ENCODE data around the gene TMEM238L.

The TMEM238L gene

DNA sequence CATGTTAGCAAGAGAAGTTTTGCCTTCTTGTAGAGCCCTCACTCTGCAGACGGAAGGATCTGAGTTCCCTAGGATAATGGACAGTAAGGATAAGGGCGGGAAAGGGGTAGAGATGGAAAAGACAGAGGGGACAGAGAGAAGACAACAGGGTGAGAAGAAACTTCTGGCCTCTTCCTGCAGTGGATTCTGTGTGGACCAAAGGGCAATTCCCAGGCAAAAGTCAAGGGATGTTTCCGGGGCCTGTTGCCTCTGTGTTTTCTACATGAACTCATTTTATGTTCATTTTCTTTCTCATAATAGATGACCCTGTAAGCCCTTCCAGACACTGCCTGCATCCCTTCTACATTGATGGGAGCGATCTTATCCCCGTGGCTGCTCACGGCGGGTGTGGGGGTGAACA is 647 bp upstream of the TMEM238L start:
- DNase-seq (ENCODE audit: low read depth) = no peak

DNA sequence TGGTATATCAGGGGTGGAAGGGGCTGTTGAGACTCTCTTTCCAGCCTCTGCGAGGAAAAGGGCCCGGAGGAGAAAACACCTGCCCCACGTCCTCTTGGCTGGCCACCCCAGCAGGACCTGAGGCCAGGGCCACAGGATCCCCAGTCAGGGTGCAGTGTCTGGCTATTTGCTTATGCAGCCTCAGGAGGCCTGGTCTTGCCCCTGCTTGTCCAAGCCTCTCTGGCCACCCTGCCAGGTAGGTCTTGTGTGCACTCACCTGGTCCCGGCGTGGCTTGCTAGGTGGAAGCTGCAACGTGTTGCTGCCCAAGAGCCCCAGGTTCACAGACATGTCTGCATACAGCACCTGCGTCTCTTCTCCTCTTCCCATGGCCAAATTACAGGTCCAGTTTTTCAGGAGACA is 549 bp downstream of the TMEM238L start:
- no peak for DNase-seq (ENCODE audit: low read depth)

DNA sequence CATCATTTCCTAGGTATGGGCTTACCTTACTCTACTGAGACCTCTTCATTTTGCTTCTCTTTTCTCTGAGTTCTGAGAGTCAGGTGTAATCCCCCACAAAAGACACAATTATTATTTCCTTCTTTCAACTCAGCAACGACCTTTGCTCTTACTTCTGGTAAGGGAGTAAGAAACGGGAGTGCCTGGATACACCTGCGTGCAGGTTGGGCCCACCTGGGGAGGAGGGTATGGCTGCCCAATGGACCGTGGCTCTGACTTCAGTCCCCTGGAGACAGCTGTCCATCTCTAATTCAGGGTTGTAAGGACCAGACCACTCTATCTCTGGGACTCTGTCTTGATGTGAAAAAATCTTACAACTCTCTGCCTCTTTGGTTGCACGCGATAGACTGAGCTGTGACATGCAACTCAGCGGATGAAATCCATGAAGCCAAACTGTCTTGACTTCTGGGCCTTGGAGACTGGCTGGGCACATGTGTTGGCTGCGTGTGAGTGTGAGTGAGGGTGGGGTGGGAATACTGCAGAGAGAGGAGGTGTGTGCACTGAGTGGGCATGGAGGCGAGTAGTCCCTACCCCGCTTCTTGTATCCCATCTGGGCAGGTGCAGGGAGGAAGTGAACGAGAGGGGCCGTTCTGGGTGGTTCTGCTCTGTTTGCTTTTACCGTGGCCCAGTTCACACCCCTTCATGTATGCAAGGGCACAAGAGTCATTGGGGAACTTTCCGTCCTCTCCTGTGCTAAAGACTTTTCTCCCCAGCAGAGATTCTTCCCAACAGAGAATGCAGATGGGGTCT is 1.2 kb downstream of the TMEM238L start:
- DNase-seq (ENCODE audit: low read depth) = no peak

DNA sequence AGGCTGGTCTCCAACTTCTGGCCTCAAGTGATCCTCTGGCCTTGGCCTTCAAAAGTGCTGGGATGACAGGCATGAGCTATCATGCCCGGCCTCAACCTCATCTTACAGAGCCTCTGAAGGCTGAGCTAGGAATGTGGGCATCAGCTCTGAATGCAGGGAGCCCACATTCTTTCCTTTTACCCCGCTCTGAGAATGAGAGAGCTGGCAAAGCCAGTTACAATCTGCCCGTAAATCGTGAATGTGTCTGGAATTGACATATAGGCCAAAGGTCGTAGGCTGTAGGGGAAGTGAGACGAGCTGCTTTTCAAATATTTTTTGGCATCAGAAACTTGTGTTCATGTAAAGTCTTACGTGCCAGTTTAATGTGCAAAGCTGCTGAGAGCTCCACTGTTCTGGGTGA is 4.5 kb downstream of the TMEM238L start:
- DNase-seq (ENCODE audit: low read depth) = no peak

GRCh38 chr17:10798910-10799309 is 5.0 kb downstream of the TMEM238L start:
- no peak for DNase-seq (ENCODE audit: low read depth)

DNA sequence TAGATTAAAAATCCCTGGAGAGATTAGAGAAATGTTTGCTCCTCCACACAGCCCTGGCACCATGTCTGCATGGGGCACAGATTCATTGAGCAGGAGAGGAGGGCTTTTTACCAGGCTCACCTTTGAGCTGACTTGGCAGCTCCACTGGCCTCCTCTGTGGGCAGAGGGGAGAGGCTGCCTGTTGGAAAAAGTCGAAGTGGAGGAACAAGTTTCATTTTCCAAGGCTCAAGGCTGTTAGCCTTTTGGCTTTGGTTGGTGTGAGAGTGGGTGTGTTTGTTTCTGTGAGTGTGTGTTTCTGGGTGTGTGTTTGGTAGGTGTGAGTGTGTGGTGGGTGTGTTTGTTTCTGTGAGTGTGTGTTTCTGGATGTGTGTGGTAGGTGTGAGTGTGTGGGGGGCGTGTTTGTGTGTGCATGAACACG is 5.6 kb downstream of the TMEM238L start:
- DNase-seq (ENCODE audit: low read depth) = no peak

DNA sequence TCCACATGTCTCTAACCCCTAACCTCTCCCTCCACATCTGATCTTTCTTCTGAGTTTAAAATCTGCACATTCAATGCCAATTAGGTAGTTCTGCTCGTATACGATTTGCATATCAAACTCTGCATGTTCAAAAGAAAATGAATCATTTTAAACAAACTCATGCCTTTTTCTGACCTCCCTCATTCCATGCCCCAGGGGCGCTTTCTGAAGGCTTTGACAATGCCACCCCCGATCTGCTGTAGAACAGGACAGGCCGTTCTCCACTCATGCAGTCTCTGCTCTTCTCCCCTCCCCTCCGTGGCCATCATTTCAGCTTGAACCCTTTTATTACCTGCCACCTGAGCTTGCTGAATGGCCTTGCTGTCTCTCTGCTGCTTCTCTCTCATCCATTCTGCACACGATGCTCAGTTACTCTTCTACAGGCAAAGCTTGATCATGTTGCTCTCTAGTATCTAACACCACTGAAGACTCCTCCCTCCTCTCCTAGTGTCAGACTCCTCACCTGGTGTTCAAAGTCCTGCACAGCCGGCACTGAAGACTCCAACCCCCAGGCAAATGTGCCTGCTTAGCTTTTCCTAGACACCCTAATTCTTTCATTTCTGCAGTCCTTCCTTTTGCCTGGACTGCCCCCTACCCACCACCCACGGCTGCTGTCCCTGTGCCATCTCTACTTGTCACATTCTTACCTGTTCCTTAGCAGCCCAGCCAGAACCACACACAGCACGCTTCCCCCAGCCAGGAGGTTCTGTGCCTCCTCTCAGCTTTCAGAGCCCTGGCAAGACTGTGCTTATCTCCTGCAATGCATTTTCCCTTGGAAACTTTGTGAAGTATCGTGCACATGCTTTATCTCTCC is 6.2 kb downstream of the TMEM238L start:
- DNase-seq (ENCODE audit: low read depth) = no peak

DNA sequence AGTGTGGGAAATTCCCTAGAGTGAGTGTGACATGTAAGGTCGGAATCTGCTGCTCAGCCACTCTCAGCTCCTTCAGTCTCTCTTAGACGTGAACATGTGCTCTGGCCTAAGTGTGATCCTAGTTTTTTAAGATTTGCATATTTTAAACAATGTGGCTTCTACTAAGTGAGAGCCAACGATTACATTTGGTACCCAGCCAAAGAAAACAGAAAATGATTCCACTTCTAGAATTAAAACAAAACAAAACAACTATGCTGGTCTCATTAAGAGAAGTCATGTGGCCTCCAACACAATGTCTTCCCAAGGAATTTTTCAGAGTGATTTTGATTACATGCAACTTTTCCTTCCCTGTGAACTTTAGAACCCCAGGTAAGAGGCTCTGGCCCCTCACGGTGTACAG is 10.1 kb downstream of the TMEM238L start:
- DNase-seq (ENCODE audit: low read depth) = no peak

GRCh38 chr17:10793256-10793655 is 10.6 kb downstream of the TMEM238L start:
- no peak for DNase-seq (ENCODE audit: low read depth)

DNA sequence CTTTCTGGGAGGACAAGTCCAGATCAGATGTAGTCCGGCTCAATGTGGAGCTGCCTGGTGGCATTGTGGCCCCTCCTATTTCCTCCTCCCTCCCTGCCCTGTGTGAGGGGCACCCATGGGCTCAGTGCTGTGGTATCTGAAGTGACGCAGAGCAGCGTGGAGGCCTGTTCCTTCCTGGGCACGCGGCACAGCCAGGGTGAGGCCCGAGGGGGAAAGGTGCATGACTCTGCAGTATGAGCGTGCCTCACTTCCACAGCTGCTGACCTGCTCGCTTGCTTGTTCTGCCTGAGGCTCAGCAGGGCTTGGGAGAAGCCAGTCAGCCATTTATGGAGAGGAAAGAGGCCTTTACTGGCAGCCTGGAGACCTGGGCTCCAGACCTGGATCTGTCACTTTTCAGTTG is 11.7 kb downstream of the TMEM238L start:
- DNase-seq (ENCODE audit: low read depth) = no peak

DNA sequence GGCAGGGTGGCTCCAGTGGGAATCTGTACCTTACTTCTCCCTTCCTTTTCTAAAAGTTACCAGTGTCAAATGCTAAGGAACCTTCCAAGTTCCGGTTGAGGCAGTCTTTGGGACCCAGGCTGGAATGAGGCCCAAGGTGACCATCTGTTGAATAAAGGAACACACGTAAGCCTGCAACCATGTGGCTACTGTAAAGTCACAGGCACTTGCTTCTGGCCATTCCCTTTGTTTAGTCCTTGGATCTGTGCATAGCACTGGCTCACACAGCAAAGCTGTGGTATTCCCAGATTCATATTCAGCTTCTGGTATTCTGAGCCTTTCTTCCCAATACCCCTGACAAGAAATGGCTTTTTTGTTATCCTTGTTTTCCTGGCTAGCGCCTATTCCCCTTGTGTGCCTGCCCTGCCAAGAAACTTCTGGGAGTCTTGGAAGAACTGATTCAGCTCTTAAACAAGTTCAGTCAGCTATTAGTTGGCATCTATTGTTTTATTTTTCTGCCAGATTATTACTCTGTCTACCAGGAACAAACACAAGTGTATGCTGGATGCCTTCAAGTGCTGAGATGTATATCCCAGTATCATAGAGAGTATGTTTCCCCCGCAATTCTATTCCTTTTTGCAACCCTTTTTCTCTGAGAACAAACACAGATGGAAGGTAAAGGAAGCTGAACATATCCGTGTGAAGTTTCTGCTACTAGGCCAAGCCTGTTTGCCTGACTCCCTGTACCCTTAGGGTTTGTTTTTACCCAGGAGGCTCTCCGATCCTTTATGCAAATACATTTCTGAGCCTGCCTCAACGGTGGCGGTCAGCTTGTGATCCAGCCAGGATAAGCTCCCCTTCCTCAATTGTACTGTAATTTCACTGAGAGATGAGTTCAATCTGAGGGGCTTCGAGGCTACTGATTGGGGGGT is 13.2 kb downstream of the TMEM238L start:
- DNase-seq (ENCODE audit: low read depth) = no peak

DNA sequence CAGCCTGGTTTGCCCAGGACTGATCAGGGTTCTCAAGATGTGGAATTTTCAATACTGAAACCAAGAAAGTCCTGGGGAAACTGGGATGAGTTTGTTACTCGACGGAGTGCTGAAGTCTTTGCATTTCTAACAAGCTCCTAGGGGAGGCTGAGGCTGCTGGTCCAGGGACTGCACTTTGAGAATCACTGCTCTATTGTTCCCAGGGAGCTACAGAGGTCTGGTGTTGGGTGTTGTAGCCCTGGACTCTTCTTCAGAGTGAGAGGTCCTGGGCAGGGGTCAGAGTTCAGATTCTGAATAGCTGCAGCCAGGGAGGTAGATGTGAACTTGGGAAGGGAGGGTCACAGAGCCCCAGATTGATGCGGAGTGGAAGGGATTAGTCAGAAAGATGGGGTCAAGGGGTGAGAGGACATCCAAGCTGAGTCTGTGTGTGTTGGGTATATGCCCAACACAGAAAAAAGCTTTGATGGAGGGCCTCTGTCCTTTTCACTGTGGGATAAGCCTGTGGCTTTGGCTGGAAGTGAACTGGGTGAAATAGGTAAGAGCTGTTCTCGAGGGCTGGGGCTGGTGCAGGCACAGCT is 14.1 kb downstream of the TMEM238L start:
- DNase-seq (ENCODE audit: low read depth) = no peak

- no peak for DNase-seq (ENCODE audit: low read depth)
Measured at GRCh38 chr17:10787306-10788045, 16.4 kb downstream of the TMEM238L start.

GRCh38 chr17:10785295-10785694 is 18.6 kb downstream of the TMEM238L start:
- DNase-seq (ENCODE audit: low read depth) = no peak

GRCh38 chr17:10779609-10780008 is 24.3 kb downstream of the TMEM238L start:
- DNase-seq (ENCODE audit: low read depth) = no peak

DNA sequence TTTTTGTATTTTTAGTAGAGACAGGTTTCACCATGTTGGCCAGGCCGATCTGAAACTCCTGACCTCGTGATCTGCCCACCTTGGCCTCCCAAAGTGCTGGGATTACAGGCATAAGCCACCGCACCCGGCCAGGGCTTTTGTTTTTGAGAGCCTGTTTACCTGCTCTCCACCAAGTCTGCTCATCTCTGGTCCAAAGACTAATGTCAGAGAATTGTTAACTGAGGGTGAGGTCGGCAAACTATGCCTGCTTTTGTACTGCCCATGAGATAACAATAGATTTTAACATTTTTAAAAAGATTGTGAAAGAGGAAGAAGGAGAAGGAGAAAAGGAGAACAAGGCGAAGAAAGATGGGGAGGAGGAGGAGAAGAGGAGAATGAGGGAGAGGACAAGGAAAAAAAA is 26.0 kb downstream of the TMEM238L start:
- no peak for DNase-seq (ENCODE audit: low read depth)

- DNase-seq (ENCODE audit: low read depth) = no peak
Measured at GRCh38 chr17:10777131-10777807, 26.6 kb downstream of the TMEM238L start.

DNA sequence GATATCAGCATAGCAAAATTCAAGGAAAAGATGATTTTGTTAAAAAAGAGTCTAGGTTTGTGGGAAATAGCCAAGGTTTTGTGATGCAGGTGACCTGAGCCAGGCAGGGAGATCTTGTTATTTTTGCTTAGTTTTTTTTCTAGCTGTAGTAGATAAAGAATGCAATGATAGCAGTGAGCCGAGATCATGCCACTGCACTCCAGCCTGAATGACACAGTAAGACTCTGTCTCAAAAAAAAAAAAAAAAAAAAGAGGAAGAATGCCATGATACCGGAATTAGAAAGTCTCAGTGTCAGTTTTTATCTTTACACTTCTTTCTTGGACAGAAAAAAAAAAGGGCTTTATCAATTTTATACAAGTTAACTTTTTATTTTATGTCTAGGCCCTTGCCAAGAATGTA is 27.5 kb downstream of the TMEM238L start:
- DNase-seq (ENCODE audit: low read depth) = no peak

- no peak for DNase-seq (ENCODE audit: low read depth)
Measured at GRCh38 chr17:10775740-10776356, 28.1 kb downstream of the TMEM238L start.

- no peak for DNase-seq (ENCODE audit: low read depth)
Measured at GRCh38 chr17:10775058-10775457, 28.8 kb downstream of the TMEM238L start.
